ENCODE results near the gene TXLNG. TPM values are rescaled to one million over a fixed set of nuclear protein-coding genes. Genes with fewer than 3 reads are reported as not detected.

TXLNG gene
- total RNA-seq, result 12.7 and 13.1 TPM in 2 replicates

DNA sequence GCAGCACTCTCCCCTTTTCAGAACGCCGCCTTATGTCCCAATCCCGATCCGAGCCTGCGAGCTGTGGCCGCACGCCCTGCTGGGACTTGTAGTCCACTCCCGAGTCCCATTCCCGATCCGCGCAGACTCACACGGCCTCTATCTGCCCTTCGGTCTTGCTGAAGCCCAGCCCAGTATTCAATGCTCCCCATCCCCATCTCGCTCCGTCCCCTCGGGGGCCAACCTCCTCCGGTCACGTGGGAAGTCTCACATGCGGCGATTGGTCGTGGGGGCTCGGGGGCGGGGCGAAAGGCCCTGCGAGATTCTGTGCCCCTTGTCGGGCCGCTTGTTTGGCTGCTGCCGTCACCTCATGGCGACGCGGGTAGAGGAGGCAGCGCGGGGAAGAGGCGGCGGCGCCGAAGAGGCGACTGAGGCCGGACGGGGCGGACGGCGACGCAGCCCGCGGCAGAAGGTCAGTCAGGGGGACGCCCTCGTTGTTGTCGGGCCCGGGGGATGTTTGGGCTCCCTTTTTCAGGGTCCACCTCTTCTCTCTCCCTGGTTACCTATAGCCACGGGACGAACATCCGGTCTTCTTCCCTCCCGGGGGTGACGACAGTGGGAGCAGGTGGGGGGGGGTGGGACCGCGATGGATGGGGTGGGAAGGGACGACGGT lies at the start of gene TXLNG:
Gene TXLNG, plus strand, starts transcription at position 328 of the 652 bp plus-strand sequence. Its CDS starts 22 bp downstream, at position 350.
- no peaks in the 10 kb centered on the region for H3K27me3 Mint-ChIP-seq
- TF ChIP-seq, protein P1, sequence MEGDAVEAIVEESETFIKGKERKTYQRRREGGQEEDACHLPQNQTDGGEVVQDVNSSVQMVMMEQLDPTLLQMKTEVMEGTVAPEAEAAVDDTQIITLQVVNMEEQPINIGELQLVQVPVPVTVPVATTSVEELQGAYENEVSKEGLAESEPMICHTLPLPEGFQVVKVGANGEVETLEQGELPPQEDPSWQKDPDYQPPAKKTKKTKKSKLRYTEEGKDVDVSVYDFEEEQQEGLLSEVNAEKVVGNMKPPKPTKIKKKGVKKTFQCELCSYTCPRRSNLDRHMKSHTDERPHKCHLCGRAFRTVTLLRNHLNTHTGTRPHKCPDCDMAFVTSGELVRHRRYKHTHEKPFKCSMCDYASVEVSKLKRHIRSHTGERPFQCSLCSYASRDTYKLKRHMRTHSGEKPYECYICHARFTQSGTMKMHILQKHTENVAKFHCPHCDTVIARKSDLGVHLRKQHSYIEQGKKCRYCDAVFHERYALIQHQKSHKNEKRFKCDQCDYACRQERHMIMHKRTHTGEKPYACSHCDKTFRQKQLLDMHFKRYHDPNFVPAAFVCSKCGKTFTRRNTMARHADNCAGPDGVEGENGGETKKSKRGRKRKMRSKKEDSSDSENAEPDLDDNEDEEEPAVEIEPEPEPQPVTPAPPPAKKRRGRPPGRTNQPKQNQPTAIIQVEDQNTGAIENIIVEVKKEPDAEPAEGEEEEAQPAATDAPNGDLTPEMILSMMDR (IDR thresholded peaks at IDR 0.05), result no peak
- intact Hi-C loops (cut with micrococcal nuclease), result loop anchor here (1.0 to 10.0 kb wide), 7 partner anchors 67 to 1914 kb away; partner anchors contain the start of genes CA5B, FANCB, MOSPD2 and PIGA
- H3K27ac Mint-ChIP-seq, result peak within 1 kb of the TSS; percentile 90
- no peaks in the 10 kb centered on the region for H3K9me3 Mint-ChIP-seq
- ATAC-seq (ENCODE audit: low read depth) (peak; percentile 95), DNase-seq (peak; percentile 81)
- H3K4me1 Mint-ChIP-seq, result peaks cover 18% of the 10 kb centered on the region
- ChIA-PET POLR2A (no interaction called here), CTCF (no interaction called here)
- peak within 1 kb of the TSS; percentile 97 for H3K4me3 Mint-ChIP-seq
- H3K36me3 Mint-ChIP-seq (ENCODE audit: low read depth), result peaks cover 13% of the 10 kb centered on the region

DNA sequence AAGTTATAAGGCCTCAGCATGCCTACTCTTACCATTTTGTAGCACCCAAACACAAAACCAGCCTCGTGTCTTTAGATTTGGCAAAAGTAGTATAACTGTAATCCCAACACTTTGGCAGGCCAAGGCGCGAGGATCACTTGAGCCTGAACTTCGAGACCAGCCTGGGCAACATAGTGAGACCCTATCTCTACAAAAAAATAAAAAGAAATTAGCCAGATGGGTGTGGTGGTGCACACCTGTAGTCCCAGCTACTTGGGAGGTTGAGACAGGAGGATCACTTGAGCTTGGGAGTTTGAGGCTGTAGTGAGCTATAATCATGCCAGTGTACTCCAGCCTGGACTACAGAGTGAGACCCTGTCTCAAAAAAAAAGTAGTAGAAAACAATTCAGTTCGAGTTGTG lies 49.2 kb upstream of the TXLNG start:
- peaks cover 43% of the 10 kb centered on the region for H3K36me3 Mint-ChIP-seq (ENCODE audit: low read depth)
- POLR2A ChIA-PET, result no interaction called here
- H3K27ac Mint-ChIP-seq, result no peak overlapping the region
- DNase-seq (no peak), ATAC-seq (ENCODE audit: low read depth) (no peak)
- H3K27me3 Mint-ChIP-seq, result no peaks in the 10 kb centered on the region
- H3K4me1 Mint-ChIP-seq, result no peaks in the 10 kb centered on the region
- intact Hi-C loops (cut with micrococcal nuclease), result no loop called here
- H3K9me3 Mint-ChIP-seq, result no peaks in the 10 kb centered on the region
- H3K4me3 Mint-ChIP-seq, result no peak overlapping the region
- TF ChIP-seq, protein P1 (IDR thresholded peaks at IDR 0.05), result no peak
- CTCF ChIA-PET, result no interaction called here

DNA sequence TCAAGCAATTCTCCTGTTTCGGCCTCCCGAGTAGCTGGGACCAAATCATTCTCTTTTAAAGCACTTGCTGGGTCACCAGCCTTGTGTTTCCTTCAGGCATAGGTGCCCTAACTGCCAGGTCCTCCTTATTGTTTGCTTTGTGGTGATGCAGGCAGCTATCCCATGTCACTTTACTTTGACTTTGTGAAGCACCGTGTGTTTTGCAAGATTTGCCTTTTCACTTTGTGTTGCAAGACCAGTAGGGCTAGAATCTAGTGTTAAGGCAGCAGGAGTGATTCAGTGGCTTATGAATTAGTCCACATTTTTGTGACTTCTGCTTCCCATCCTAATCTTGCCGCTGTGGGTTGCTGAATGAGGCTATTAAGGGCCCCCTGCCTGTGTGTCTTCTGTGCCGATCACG lies 46.7 kb upstream of the TXLNG start:
- intact Hi-C loops (cut with micrococcal nuclease), result no loop called here
- TF ChIP-seq, protein P1 (IDR thresholded peaks at IDR 0.05), result no peak
- DNase-seq, result no peak
- no peak overlapping the region for H3K27ac Mint-ChIP-seq
- H3K4me3 Mint-ChIP-seq, result no peak overlapping the region
- H3K4me1 Mint-ChIP-seq, result no peaks in the 10 kb centered on the region
- H3K9me3 Mint-ChIP-seq, result no peaks in the 10 kb centered on the region
- peaks cover 50% of the 10 kb centered on the region for H3K36me3 Mint-ChIP-seq (ENCODE audit: low read depth)
- no peaks in the 10 kb centered on the region for H3K27me3 Mint-ChIP-seq
- ATAC-seq (ENCODE audit: low read depth), result no peak
- ChIA-PET CTCF (no interaction called here), POLR2A (no interaction called here)

DNA sequence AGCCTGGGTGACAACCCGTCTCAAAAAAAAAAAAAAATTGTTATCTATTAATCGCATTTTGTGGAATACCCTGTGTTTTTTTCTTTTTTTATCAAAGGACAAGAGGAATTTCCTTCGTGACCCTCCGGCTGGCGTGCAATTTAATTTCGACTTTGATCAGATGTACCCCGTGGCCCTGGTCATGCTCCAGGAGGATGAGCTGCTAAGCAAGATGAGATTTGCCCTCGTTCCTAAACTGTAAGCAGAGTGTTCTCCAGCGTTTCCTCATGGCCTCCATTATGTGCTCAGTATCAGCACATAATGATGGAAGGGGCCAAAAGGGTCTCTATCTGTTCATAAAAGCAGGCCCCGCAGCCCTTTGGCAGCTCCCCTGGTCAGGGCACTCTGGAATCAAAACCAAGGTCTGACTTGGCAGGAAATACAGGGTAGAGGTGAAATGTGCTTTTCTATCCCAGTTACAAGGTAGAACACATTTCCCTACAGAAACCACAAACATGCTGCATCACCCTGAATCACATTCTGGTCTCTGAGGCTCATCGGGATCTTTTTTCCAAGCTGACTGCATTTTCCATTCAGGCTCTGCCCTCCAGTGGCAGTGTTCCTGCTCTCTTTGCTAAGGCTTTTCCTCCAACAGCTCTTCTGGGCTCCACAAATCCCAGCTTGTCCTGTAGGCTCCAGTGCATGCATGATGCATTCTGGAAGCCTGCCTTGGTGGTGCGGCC lies 42.5 kb upstream of the TXLNG start:
- Mint-ChIP-seq H3K4me1 (no peaks in the 10 kb centered on the region), H3K27me3 (no peaks in the 10 kb centered on the region), H3K9me3 (no peaks in the 10 kb centered on the region), H3K4me3 (no peak overlapping the region), H3K36me3 (ENCODE audit: low read depth) (peaks cover 45% of the 10 kb centered on the region), H3K27ac (no peak overlapping the region)
- intact Hi-C loops (cut with micrococcal nuclease), result no loop called here
- CTCF ChIA-PET, result no interaction called here
- no peak for ATAC-seq (ENCODE audit: low read depth)
- POLR2A ChIA-PET, result no interaction called here
- TF ChIP-seq, protein P1 (IDR thresholded peaks at IDR 0.05), result no peak
- DNase-seq, result no peak

DNA sequence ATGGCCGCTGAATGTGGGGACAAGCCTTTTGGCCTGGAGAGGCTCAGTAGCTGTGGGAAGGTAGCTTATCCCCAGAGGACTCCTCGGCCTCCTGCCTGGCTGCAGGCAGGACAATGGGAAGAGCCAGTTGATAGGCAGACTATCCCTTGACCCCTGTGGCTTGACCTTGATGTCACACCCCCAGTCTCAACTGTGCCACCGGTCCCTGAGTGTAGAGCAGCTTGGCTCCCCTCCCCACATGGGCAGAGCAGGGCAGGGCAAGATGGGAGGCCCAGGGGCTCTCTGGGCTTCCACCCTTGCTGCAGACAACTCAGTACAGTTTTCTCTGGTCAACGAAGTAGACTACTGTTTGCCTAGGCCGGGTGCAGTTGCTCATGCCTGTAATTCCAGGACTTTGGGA lies 41.2 kb upstream of the TXLNG start:
- no peaks in the 10 kb centered on the region for H3K4me1 Mint-ChIP-seq
- CTCF ChIA-PET, result no interaction called here
- DNase-seq (no peak), ATAC-seq (ENCODE audit: low read depth) (no peak)
- TF ChIP-seq, protein P1 (IDR thresholded peaks at IDR 0.05), result no peak
- POLR2A ChIA-PET, result no interaction called here
- H3K9me3 Mint-ChIP-seq, result no peaks in the 10 kb centered on the region
- H3K36me3 Mint-ChIP-seq (ENCODE audit: low read depth), result peaks cover 42% of the 10 kb centered on the region
- H3K27ac Mint-ChIP-seq, result no peak overlapping the region
- intact Hi-C loops (cut with micrococcal nuclease), result no loop called here
- no peak overlapping the region for H3K4me3 Mint-ChIP-seq
- no peaks in the 10 kb centered on the region for H3K27me3 Mint-ChIP-seq
